ENCODE data around the gene EMD.

GRCh38 chrX:154348646-154349358, 30.3 kb upstream of the EMD start:
- TF ChIP-seq CTCF (IDR thresholded peaks at IDR 0.05) = no peak
- no peak for TF ChIP-seq ZFX (IDR thresholded peaks at IDR 0.05; ENCODE audit: borderline replicate concordance)
